WTC11 (cell line): ENCODE measurements around the gene CIAO2A.
"Not testable (repeated sequence)": the region's sequence is repeated elsewhere in the genome, so short reads cannot be mapped to it uniquely, and the experiment has no call there.

Experiments used
- CTCF ChIP-seq: fragments of 200-600 bp; IDR thresholded peaks from 2 replicates; pipeline ENCODE4 v1.8.0; 2022; ENCODE audit warnings: antibody characterized with exemption
- USF2 ChIP-seq: sonication (generic); formaldehyde crosslinking; IDR thresholded peaks from 2 replicates; pipeline ENCODE4 v1.8.1; 2023; ENCODE audit warnings: mild to moderate bottlenecking, missing genetic modification reagents, moderate library complexity
- ZNF121 ChIP-seq: sonication (generic); formaldehyde crosslinking; IDR thresholded peaks from 2 replicates; pipeline ENCODE4 v1.8.0; 2023; ENCODE audit warnings: missing genetic modification reagents
- ZNF263 ChIP-seq: sonication (generic); formaldehyde crosslinking; IDR thresholded peaks from 2 replicates; pipeline ENCODE4 v1.8.1; 2022; ENCODE audit warnings: low read depth, mild to moderate bottlenecking, moderate library complexity, missing genetic modification reagents

GRCh38 chr15:64073496-64073895, 20.1 kb downstream of the CIAO2A start:
- not testable (repeated sequence) for TF ChIP-seq ZNF263 (CRISPR knock-in tag); USF2 (CRISPR knock-in tag); CTCF; ZNF121 (CRISPR knock-in tag)
